Measurements from ENCODE around the gene KREMEN1. TPM values are rescaled to one million over a fixed set of nuclear protein-coding genes. Genes with fewer than 3 reads are reported as not detected.

Gene KREMEN1
- total RNA-seq, 1 experiment from 2014 or later = 2.7 TPM

- H3K27me3 ChIP-seq (ENCODE audit: low read length) = no peaks in the 10 kb centered on the region
- no peak overlapping the region for H3K4me3 ChIP-seq (ENCODE audit: low read length)
- no peak overlapping the region for H3K4me2 ChIP-seq (ENCODE audit: low read length)
- TF ChIP-seq EZH2phosphoT487 (IDR thresholded peaks at IDR 0.05; ENCODE audit: borderline replicate concordance, low read length) (no peak), CTCF (conservative IDR thresholded peaks at IDR 0.05; ENCODE audit: low read depth, low read length) (no peak), EZH2 (IDR thresholded peaks at IDR 0.05; ENCODE audit: low read length, unreplicated experiment) (no peak)
- DNase-seq (no peak), ATAC-seq (no peak)
- no peak overlapping the region for H3K9ac ChIP-seq (ENCODE audit: low read length)
- no TSS peak for BruUV-seq (replicated peaks)
- no peaks in the 10 kb centered on the region for H3K36me3 ChIP-seq (ENCODE audit: low read depth, low read length)
- no peaks in the 10 kb centered on the region for H3K9me2 ChIP-seq (replicated peaks; ENCODE audit: low read length)
- no peak overlapping the region for H3K27ac ChIP-seq (ENCODE audit: low read length)
- H4K20me1 ChIP-seq (ENCODE audit: low read length) = no peaks in the 10 kb centered on the region
- POLR2A ChIA-PET (ENCODE audit: unreplicated experiment) = no interaction called here
- CTCF ChIA-PET = interaction anchor here (2.1 kb wide), 1 partner anchor 45 kb away, joined by 6 read pairs; no protein-coding TSS in a partner anchor
- intact Hi-C loops (cut with micrococcal nuclease) = no loop called here
- no peaks in the 10 kb centered on the region for H3K79me2 ChIP-seq (ENCODE audit: low read length)
- H2AFZ ChIP-seq (ENCODE audit: low read length) = no peak overlapping the region
- no peaks in the 10 kb centered on the region for H3F3A ChIP-seq (ENCODE audit: low read length, unreplicated experiment)
- no peaks in the 10 kb centered on the region for H3K9me3 ChIP-seq (ENCODE audit: low read length)
- H3K4me1 ChIP-seq (ENCODE audit: insufficient read depth, low read length) = no peaks in the 10 kb centered on the region
These were observed 128.1 kb downstream of the KREMEN1 start for GRCh38 chr22:29200901-29201300.

- Histone ChIP-seq H2AFZ (ENCODE audit: low read length) (no peak overlapping the region), H3K9me2 (replicated peaks; ENCODE audit: low read length) (no peaks in the 10 kb centered on the region), H3K9ac (ENCODE audit: low read length) (no peak overlapping the region), H4K20me1 (ENCODE audit: low read length) (no peaks in the 10 kb centered on the region), H3K4me3 (ENCODE audit: low read length) (no peak overlapping the region), H3K4me2 (ENCODE audit: low read length) (no peak overlapping the region), H3K36me3 (ENCODE audit: low read depth, low read length) (no peaks in the 10 kb centered on the region), H3K27ac (ENCODE audit: low read length) (no peak overlapping the region), H3K79me2 (ENCODE audit: low read length) (no peaks in the 10 kb centered on the region), H3K27me3 (ENCODE audit: low read length) (no peaks in the 10 kb centered on the region), H3K4me1 (ENCODE audit: insufficient read depth, low read length) (no peaks in the 10 kb centered on the region), H3K9me3 (ENCODE audit: low read length) (no peaks in the 10 kb centered on the region), H3F3A (ENCODE audit: low read length, unreplicated experiment) (no peaks in the 10 kb centered on the region)
- CTCF ChIA-PET = interaction anchor here (2.1 kb wide), 1 partner anchor 44 kb away, joined by 6 read pairs; no protein-coding TSS in a partner anchor
- TF ChIP-seq EZH2phosphoT487 (IDR thresholded peaks at IDR 0.05; ENCODE audit: borderline replicate concordance, low read length) = no peak
- no peak for TF ChIP-seq CTCF (conservative IDR thresholded peaks at IDR 0.05; ENCODE audit: low read depth, low read length)
- TF ChIP-seq EZH2 (IDR thresholded peaks at IDR 0.05; ENCODE audit: low read length, unreplicated experiment) = no peak
- ATAC-seq (no peak), DNase-seq (no peak)
- POLR2A ChIA-PET (ENCODE audit: unreplicated experiment) = no interaction called here
- BruUV-seq (replicated peaks) = no TSS peak
- intact Hi-C loops (cut with micrococcal nuclease) = loop anchor here (2.0 kb wide), 1 partner anchor 43 kb away; no protein-coding TSS in a partner anchor
These were observed 128.9 kb downstream of the KREMEN1 start for GRCh38 chr22:29201782-29202181.

All from PC-3 (cell line).